ENCODE data around the gene LMBR1.

DNA sequence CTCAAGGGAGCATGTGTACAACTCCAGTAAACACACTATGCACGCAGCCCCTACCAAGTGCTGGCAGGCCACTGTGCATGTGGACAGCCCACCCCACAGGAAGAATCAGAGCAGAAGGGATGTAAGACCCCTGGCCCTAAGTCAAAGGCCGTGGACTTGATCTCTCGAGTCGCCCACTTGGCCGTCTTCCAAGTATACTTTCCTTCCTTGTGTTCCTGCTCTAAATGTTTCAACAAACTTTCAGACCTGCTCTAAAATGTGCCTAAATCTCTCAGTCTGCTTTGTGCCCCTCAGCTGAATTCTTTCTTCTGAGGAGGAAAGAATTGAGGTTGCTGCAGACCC, 35.4 kb upstream of the LMBR1 start:
- no peak for TF ChIP-seq POLR2A (IDR thresholded peaks at IDR 0.05; ENCODE audit: low read depth, low read length)
- TF ChIP-seq TAF1 (IDR thresholded peaks at IDR 0.05; ENCODE audit: low read depth, low read length): no peak
- TF ChIP-seq POLR2AphosphoS5 (IDR thresholded peaks at IDR 0.05; ENCODE audit: low read depth, low read length): no peak
- no peak for TF ChIP-seq POU2F2 (IDR thresholded peaks at IDR 0.05; ENCODE audit: low read depth, low read length)
- no peak for TF ChIP-seq SPI1 (IDR thresholded peaks at IDR 0.05; ENCODE audit: low read depth, low read length)
- no peak for TF ChIP-seq PAX5 (IDR thresholded peaks at IDR 0.05; ENCODE audit: insufficient read depth, low read length, severe bottlenecking)

All from GM12891 (cell line).